ENCODE data around the gene RALGPS1. TPM values are rescaled to one million over a fixed set of nuclear protein-coding genes. Genes with fewer than 3 reads are reported as not detected.

Gene RALGPS1
- total and polyA plus RNA-seq, 2 donors (not counting 1 experiment from before 2014, with no cell fraction given), result 19.7 to 39.9 TPM

DNA sequence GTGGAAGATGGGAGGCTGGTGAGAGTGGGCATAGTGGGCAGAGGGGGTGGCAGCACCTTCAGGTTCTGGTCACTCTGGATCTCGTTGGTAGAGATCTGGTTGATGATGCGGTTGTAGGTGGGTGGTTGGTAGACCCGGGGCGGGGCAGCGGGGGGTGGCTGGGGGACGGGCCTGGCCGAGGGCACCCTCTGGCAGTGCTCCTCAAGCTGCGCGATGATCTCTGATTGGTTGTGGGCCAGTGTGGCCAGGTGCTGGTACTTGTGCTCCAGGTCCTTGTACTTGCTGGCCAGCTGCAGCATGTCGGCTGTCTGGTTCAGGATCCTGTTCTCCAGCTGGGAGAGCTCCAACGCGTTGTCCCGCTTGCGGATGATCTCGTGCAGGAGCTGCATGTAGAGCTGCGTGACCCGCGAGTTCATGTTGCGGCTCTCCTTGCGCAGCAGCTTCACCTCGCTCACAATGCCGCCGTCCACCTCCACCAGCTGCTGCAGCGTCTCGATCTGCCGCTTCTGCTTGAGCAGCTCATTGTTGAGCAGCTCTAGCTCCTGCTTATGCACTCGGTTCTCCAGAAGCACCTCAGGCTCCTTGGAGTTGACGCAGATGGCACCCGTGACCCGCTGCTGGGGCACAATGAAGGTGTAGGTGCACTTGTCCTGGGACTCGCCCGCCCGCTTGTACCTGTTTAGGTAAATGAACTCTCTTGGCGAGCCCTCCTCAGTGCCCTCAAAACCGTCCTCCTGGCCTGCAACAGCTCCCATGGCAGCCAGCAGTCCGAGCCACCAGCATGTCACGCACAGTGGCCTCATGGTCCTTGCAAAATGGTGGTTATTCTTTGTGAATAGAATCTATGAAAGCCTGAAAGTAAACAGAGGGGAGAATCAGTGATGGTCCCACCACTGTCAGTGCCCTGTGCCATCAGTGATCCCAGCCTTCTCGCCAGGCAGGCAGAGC, 193.6 kb downstream of the RALGPS1 start:
- Histone ChIP-seq H3K4me1 (ENCODE audit: control insufficient read depth in 2 of 2, insufficient read depth in 2 of 2, low read length in 2 of 2) (no peaks in the 10 kb centered on the region), H3K36me3 (replicated peaks in 1 of 2; ENCODE audit: control extremely low read depth in 1 of 2, control insufficient read depth in 1 of 2, extremely low read depth in 1 of 2, insufficient read depth in 2 of 2, low read length in 1 of 2) (no peaks in the 10 kb centered on the region), H3K9ac (ENCODE audit: low read length) (no peak overlapping the region), H3K27ac (ENCODE audit: low read length in 2 of 2) (no peak overlapping the region), H3K4me2 (replicated peaks; ENCODE audit: low read depth, low read length, poor library complexity, severe bottlenecking) (no peak overlapping the region), H3K9me3 (ENCODE audit: control extremely low read depth in 1 of 3, control insufficient read depth in 2 of 3, insufficient read depth in 1 of 3, low read length in 2 of 3) (no peaks in the 10 kb centered on the region), H3K79me2 (ENCODE audit: control insufficient read depth, insufficient read depth, low read length) (no peaks in the 10 kb centered on the region), H3K4me3 (ENCODE audit: control extremely low read depth in 1 of 5, extremely low read depth in 1 of 5, insufficient read depth in 1 of 5, low read depth in 2 of 5, low read length in 4 of 5) (no peak overlapping the region), H3K27me3 (replicated peaks in 1 of 4; ENCODE audit: control extremely low read depth in 1 of 4, control insufficient read depth in 3 of 4, insufficient read depth in 4 of 4, low read length in 3 of 4) (no peaks in the 10 kb centered on the region), H4K20me1 (ENCODE audit: control insufficient read depth, insufficient read depth, low read length, poor library complexity, severe bottlenecking) (no peaks in the 10 kb centered on the region), H2AFZ (ENCODE audit: insufficient read depth, low read depth, low read length, poor library complexity, severe bottlenecking) (no peak overlapping the region)
- intact Hi-C loops (cut with micrococcal nuclease), result no loop called here
- Mint-ChIP-seq H3K27me3 (no peaks in the 10 kb centered on the region), H3K4me3 (no peak overlapping the region), H3K27ac (no peak overlapping the region), H3K4me1 (no peaks in the 10 kb centered on the region), H3K9me3 (ENCODE audit: insufficient read depth) (no peaks in the 10 kb centered on the region)
- no peak for DNase-seq
- ChIA-PET POLR2A (no interaction called here), CTCF (no interaction called here)
- TF ChIP-seq, protein P1, sequence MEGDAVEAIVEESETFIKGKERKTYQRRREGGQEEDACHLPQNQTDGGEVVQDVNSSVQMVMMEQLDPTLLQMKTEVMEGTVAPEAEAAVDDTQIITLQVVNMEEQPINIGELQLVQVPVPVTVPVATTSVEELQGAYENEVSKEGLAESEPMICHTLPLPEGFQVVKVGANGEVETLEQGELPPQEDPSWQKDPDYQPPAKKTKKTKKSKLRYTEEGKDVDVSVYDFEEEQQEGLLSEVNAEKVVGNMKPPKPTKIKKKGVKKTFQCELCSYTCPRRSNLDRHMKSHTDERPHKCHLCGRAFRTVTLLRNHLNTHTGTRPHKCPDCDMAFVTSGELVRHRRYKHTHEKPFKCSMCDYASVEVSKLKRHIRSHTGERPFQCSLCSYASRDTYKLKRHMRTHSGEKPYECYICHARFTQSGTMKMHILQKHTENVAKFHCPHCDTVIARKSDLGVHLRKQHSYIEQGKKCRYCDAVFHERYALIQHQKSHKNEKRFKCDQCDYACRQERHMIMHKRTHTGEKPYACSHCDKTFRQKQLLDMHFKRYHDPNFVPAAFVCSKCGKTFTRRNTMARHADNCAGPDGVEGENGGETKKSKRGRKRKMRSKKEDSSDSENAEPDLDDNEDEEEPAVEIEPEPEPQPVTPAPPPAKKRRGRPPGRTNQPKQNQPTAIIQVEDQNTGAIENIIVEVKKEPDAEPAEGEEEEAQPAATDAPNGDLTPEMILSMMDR (IDR thresholded peaks at IDR 0.05), result no peak
- TF ChIP-seq EZH2 (IDR thresholded peaks at IDR 0.05; ENCODE audit: borderline replicate concordance, insufficient read depth, low read depth, low read length, poor library complexity, severe bottlenecking), result no peak
- no peak for ATAC-seq (ENCODE audit: low read depth)
- 95% methylated on average over 38 of the region's 38 CpGs for WGBS (ENCODE audit: insufficient coverage)

DNA sequence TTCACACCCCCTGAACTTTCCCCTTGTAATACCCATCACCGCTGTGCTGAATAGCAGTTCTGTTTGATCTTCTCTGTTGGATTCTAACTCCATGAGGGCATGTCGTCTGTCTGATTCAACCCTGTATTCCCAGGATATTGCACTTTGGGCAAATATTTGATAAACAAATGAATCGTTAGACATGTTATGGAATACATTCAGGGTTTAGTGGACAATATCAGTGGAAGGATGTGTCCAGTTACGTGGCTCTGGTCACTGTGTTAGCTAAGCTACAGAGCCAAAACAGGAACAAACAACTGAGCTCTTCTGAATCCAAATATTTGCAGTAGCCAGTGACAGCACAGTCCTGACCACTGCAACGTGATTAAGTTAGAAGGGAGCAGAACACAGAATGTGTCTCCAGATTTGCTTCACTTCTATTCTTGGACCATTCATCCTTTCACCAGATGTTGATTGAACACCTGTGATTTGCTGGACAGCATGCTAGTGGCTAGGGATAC, 194.7 kb downstream of the RALGPS1 start:
- no peak overlapping the region for H3K27ac Mint-ChIP-seq
- intact Hi-C loops (cut with micrococcal nuclease), result no loop called here
- no peaks in the 10 kb centered on the region for H3K4me1 Mint-ChIP-seq
- H3K9me3 ChIP-seq (ENCODE audit: control extremely low read depth in 1 of 3, control insufficient read depth in 2 of 3, insufficient read depth in 1 of 3, low read length in 2 of 3), result no peaks in the 10 kb centered on the region
- H3K9me3 Mint-ChIP-seq (ENCODE audit: insufficient read depth), result no peaks in the 10 kb centered on the region
- no peaks in the 10 kb centered on the region for H3K27me3 Mint-ChIP-seq
- no peaks in the 10 kb centered on the region for H3K79me2 ChIP-seq (ENCODE audit: control insufficient read depth, insufficient read depth, low read length)
- no peak overlapping the region for H3K4me2 ChIP-seq (replicated peaks; ENCODE audit: low read depth, low read length, poor library complexity, severe bottlenecking)
- CTCF ChIA-PET, result no interaction called here
- H4K20me1 ChIP-seq (ENCODE audit: control insufficient read depth, insufficient read depth, low read length, poor library complexity, severe bottlenecking), result no peaks in the 10 kb centered on the region
- 87% methylated on average over 4 of the region's 5 CpGs for WGBS (ENCODE audit: insufficient coverage)
- POLR2A ChIA-PET, result no interaction called here
- no peaks in the 10 kb centered on the region for H3K36me3 ChIP-seq (replicated peaks in 1 of 2; ENCODE audit: control extremely low read depth in 1 of 2, control insufficient read depth in 1 of 2, extremely low read depth in 1 of 2, insufficient read depth in 2 of 2, low read length in 1 of 2)
- no peak for DNase-seq
- ATAC-seq (ENCODE audit: low read depth), result no peak
- no peaks in the 10 kb centered on the region for H3K4me1 ChIP-seq (ENCODE audit: control insufficient read depth in 2 of 2, insufficient read depth in 2 of 2, low read length in 2 of 2)
- no peaks in the 10 kb centered on the region for H3K27me3 ChIP-seq (replicated peaks in 1 of 4; ENCODE audit: control extremely low read depth in 1 of 4, control insufficient read depth in 3 of 4, insufficient read depth in 4 of 4, low read length in 3 of 4)
- no peak overlapping the region for H3K4me3 Mint-ChIP-seq
- TF ChIP-seq EZH2 (IDR thresholded peaks at IDR 0.05; ENCODE audit: borderline replicate concordance, insufficient read depth, low read depth, low read length, poor library complexity, severe bottlenecking), result no peak
- TF ChIP-seq, protein P1 (IDR thresholded peaks at IDR 0.05), result no peak
- no peak overlapping the region for H3K27ac ChIP-seq (ENCODE audit: low read length in 2 of 2)
- H2AFZ ChIP-seq (ENCODE audit: insufficient read depth, low read depth, low read length, poor library complexity, severe bottlenecking), result no peak overlapping the region
- H3K4me3 ChIP-seq (ENCODE audit: control extremely low read depth in 1 of 5, extremely low read depth in 1 of 5, insufficient read depth in 1 of 5, low read depth in 2 of 5, low read length in 4 of 5), result no peak overlapping the region
- no peak overlapping the region for H3K9ac ChIP-seq (ENCODE audit: low read length)

Measured in B cell (primary cell).